Mesendoderm (in vitro differentiated cells): Measurements from ENCODE around the gene CHST15.

Experiments
- DNase-seq: peaks from one replicate; pipeline ENCODE4 v3.0.0; 2013
- H2AK5ac ChIP-seq: 2 replicates; pipeline ENCODE4 v1.6.1; 2013; ENCODE audit warnings: low read length, inconsistent platforms
- H2BK120ac ChIP-seq: 2 replicates; pipeline ENCODE4 v1.6.1; 2013; ENCODE audit warnings: low read depth, mild to moderate bottlenecking, low read length, moderate library complexity, mixed read lengths
- H2BK15ac ChIP-seq: replicated peaks from 2 replicates; pipeline ENCODE4 v1.6.1; 2013; ENCODE audit warnings: low read depth, mild to moderate bottlenecking, moderate library complexity
- H2BK5ac ChIP-seq: 2 replicates; pipeline ENCODE4 v1.6.1; 2013; ENCODE audit warnings: low read length, inconsistent platforms
- H3K18ac ChIP-seq: 2 replicates; pipeline ENCODE4 v1.6.1; 2013; ENCODE audit warnings: mild to moderate bottlenecking, low read length, mixed read lengths
- H3K23ac ChIP-seq: one replicate; pipeline ENCODE4 v1.6.1; 2013; ENCODE audit warnings: low read length
- H3K27ac ChIP-seq: 2 replicates; pipeline ENCODE4 v1.5.1; 2013; ENCODE audit warnings: low read depth, mild to moderate bottlenecking, inconsistent platforms, low read length, moderate library complexity
- H3K27me3 ChIP-seq: 2 replicates; pipeline ENCODE4 v1.6.1; 2013; ENCODE audit warnings: low read length, control low read depth, mild to moderate bottlenecking, inconsistent platforms; ENCODE audit not compliant: insufficient read depth, poor library complexity
- H3K36me3 ChIP-seq: 2 replicates; pipeline ENCODE4 v1.6.1; 2013; ENCODE audit warnings: low read length, inconsistent platforms; ENCODE audit not compliant: control insufficient read depth, insufficient read depth
- H3K4ac ChIP-seq: one replicate; pipeline ENCODE4 v1.6.1; 2013; ENCODE audit warnings: low read depth, mild to moderate bottlenecking, low read length, moderate library complexity
- H3K4me1 ChIP-seq: 2 replicates; pipeline ENCODE4 v1.6.1; 2013; ENCODE audit warnings: low read depth, low read length, inconsistent platforms; ENCODE audit not compliant: control insufficient read depth
- H3K4me2 ChIP-seq: 2 replicates; pipeline ENCODE4 v1.6.1; 2013; ENCODE audit warnings: low read length
- H3K4me3 ChIP-seq: 2 replicates; pipeline ENCODE4 v1.5.1; 2013; ENCODE audit warnings: mild to moderate bottlenecking, low read length
- H3K56ac ChIP-seq: one replicate; pipeline ENCODE4 v1.6.1; 2013; ENCODE audit warnings: low read length
- H3K79me1 ChIP-seq: 2 replicates; pipeline ENCODE4 v1.6.1; 2013; ENCODE audit warnings: low read length, inconsistent platforms
- H3K79me2 ChIP-seq: 2 replicates; pipeline ENCODE4 v1.6.1; 2013; ENCODE audit warnings: mild to moderate bottlenecking, low read length; ENCODE audit not compliant: control insufficient read depth, insufficient read depth
- H3K9ac ChIP-seq: 2 replicates; pipeline ENCODE4 v1.6.1; 2013; ENCODE audit warnings: low read length, inconsistent platforms
- H4K5ac ChIP-seq: one replicate; pipeline ENCODE4 v1.6.1; 2013; ENCODE audit warnings: low read length
- H4K8ac ChIP-seq: one replicate; pipeline ENCODE4 v1.6.1; 2013; ENCODE audit warnings: low read depth, mild to moderate bottlenecking, control low read depth, low read length, moderate library complexity
- WGBS: extraction: QIAGEN DNeasy Blood & Tissue Kit; methylation state at CpG from one replicate; pipeline ENCODE4 v1.1.7; 2013; ENCODE audit warnings: low lambda C conversion rate, missing lambda C conversion rate; ENCODE audit not compliant: insufficient coverage; ENCODE audit errors: extremely low coverage; 5-methylcytosine and 5-hydroxymethylcytosine counted together

The CHST15 gene

DNA sequence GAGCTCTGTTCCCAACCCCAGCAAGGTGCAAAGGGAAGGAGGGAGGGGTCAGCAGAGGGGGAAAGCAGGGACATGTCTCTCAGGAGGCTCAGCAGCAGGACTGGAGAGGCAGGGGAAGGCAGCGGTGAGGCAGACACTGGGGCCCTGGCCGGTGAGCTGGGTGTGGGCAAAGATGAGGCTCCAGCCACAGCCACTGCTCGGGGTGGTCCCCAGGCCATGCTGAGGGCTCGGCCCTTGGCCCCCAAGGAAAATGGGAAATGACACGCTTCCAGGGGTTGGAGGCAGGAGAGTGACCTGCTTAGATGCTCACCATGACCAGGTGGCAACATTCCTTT, 35.4 kb upstream of the CHST15 start:
- Histone ChIP-seq H3K79me2 (no peaks in the 10 kb centered on the region), H4K8ac (no peak overlapping the region), H3K4me2 (no peak overlapping the region), H2BK5ac (no peak overlapping the region), H3K18ac (no peak overlapping the region), H3K27ac (no peak overlapping the region), H3K4me3 (no peak overlapping the region), H3K4me1 (no peaks in the 10 kb centered on the region), H3K36me3 (no peaks in the 10 kb centered on the region), H3K9ac (no peak overlapping the region), H3K4ac (no peak overlapping the region), H4K5ac (no peak overlapping the region), H3K23ac (no peak overlapping the region), H3K79me1 (no peaks in the 10 kb centered on the region), H3K27me3 (no peaks in the 10 kb centered on the region), H2BK15ac (no peak overlapping the region), H2AK5ac (no peak overlapping the region), H3K56ac (no peak overlapping the region), H2BK120ac (no peak overlapping the region)
- DNase-seq = no peak
- no CpG with 5 or more reads among the region's 5 CpGs for WGBS

DNA sequence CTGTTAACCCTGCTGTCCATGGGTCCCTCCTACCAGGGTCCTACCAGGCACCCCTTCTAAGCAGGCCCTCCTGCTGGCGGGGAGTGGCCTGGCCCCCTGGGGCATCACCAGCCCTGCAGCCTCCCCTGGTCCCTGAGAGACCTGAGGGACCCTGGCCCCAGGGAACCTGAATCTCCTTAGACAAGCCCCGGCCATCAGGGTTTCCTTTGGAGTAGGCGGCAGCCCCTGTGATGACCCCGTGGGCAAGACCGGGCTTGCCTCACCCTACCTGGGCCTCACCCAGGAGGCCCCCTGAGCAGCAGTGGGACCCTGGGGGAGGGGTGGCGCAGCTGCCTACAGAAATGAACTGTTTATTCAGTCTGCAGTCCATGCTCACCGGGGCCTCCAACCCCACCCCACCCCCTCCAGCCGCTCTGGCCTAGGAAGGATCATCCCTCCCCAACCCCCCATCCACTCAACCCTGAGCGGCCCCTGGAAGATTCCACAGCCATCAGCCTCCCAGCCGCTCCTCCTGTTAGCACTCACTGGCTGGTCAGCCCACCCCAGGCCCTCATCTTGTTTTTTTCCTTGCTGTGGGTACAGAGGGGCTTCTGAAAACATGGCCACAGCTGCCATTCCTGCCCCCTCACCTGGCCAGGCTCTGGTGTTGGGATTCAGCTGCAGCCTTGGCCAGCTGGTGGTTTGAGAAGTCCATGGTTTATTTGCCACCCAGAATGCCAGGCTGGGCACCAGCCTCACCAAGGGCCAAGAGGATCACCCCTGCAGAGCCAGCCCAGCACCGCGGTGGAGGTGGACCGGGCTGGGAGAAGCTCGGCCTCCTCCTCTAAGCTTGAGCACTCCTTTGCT, 34.8 kb upstream of the CHST15 start:
- H3K79me1 ChIP-seq = no peaks in the 10 kb centered on the region
- no peak overlapping the region for H3K9ac ChIP-seq
- H2BK5ac ChIP-seq = no peak overlapping the region
- no peak overlapping the region for H2BK15ac ChIP-seq
- DNase-seq = no peak
- H3K79me2 ChIP-seq = no peaks in the 10 kb centered on the region
- H3K18ac ChIP-seq = peak overlapping the region; percentile 15
- H3K23ac ChIP-seq = no peak overlapping the region
- H3K4me2 ChIP-seq = no peak overlapping the region
- no peak overlapping the region for H3K56ac ChIP-seq
- H4K8ac ChIP-seq = no peak overlapping the region
- H3K27me3 ChIP-seq = no peaks in the 10 kb centered on the region
- no peaks in the 10 kb centered on the region for H3K36me3 ChIP-seq
- no CpG with 5 or more reads among the region's 14 CpGs for whole genome bisulfite sequencing
- no peak overlapping the region for H4K5ac ChIP-seq
- H3K4me1 ChIP-seq = no peaks in the 10 kb centered on the region
- no peak overlapping the region for H3K27ac ChIP-seq
- H2BK120ac ChIP-seq = no peak overlapping the region
- H2AK5ac ChIP-seq = no peak overlapping the region
- no peak overlapping the region for H3K4ac ChIP-seq
- no peak overlapping the region for H3K4me3 ChIP-seq

DNA sequence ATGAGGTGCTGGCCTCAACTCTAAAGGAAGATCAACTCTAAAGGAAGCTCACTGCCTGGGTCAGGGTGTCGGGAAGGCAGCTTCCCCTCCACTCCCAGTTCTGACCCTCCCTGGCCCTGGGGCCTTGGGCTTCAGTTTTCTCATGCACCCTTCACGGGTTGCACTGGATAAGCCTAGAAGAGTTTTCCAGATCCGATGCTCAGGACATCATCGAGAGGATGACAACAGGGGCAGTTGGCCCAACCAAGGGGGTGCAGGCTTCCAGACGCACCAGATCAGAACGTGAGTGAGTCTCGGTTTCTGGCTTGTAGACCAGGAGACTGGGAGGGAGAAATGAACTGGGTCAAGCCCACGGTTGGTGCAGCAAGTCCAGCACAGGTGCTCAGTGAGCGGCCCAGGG, 34.2 kb upstream of the CHST15 start:
- no peak overlapping the region for H2BK5ac ChIP-seq
- H4K8ac ChIP-seq = no peak overlapping the region
- H3K27ac ChIP-seq = no peak overlapping the region
- WGBS = no CpG with 5 or more reads among the region's 9 CpGs
- H3K4me2 ChIP-seq = no peak overlapping the region
- H3K4me3 ChIP-seq = no peak overlapping the region
- no peaks in the 10 kb centered on the region for H3K4me1 ChIP-seq
- no peak overlapping the region for H4K5ac ChIP-seq
- no peak overlapping the region for H3K4ac ChIP-seq
- no peaks in the 10 kb centered on the region for H3K79me1 ChIP-seq
- H3K36me3 ChIP-seq = no peaks in the 10 kb centered on the region
- H2BK120ac ChIP-seq = no peak overlapping the region
- DNase-seq = no peak
- H3K23ac ChIP-seq = no peak overlapping the region
- no peaks in the 10 kb centered on the region for H3K27me3 ChIP-seq
- no peak overlapping the region for H2AK5ac ChIP-seq
- no peak overlapping the region for H2BK15ac ChIP-seq
- no peak overlapping the region for H3K18ac ChIP-seq
- no peak overlapping the region for H3K9ac ChIP-seq
- no peaks in the 10 kb centered on the region for H3K79me2 ChIP-seq
- no peak overlapping the region for H3K56ac ChIP-seq

DNA sequence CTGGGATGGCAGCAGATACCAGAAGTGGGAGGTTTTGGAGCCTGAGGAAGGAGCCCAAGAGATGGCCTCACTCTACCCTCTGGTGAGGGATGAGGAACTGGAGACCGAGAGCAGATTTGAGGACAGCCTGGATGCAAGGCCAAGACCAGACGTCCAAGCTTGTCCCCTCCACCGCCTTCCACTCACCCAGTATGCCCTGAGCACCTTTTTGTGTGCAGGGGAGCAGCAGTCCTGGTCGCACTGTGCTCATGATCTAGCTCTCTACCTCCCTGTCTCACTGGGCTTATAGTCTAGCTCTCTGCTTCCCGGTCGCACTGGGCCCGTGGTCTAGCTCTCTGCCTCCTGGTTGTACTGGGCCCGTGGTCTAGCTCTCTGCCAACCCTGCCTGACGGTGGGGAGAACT, 33.6 kb upstream of the CHST15 start:
- Histone ChIP-seq H4K5ac (no peak overlapping the region), H3K4me3 (no peak overlapping the region), H3K79me2 (no peaks in the 10 kb centered on the region), H3K56ac (no peak overlapping the region), H3K79me1 (no peaks in the 10 kb centered on the region), H3K4ac (no peak overlapping the region), H4K8ac (no peak overlapping the region), H3K4me1 (no peaks in the 10 kb centered on the region), H2BK120ac (no peak overlapping the region), H3K27me3 (no peaks in the 10 kb centered on the region), H3K36me3 (no peaks in the 10 kb centered on the region), H3K27ac (no peak overlapping the region), H2BK5ac (no peak overlapping the region), H3K9ac (no peak overlapping the region), H2BK15ac (no peak overlapping the region), H3K4me2 (no peak overlapping the region), H3K23ac (no peak overlapping the region), H2AK5ac (no peak overlapping the region), H3K18ac (no peak overlapping the region)
- no CpG with 5 or more reads among the region's 9 CpGs for WGBS
- no peak for DNase-seq

DNA sequence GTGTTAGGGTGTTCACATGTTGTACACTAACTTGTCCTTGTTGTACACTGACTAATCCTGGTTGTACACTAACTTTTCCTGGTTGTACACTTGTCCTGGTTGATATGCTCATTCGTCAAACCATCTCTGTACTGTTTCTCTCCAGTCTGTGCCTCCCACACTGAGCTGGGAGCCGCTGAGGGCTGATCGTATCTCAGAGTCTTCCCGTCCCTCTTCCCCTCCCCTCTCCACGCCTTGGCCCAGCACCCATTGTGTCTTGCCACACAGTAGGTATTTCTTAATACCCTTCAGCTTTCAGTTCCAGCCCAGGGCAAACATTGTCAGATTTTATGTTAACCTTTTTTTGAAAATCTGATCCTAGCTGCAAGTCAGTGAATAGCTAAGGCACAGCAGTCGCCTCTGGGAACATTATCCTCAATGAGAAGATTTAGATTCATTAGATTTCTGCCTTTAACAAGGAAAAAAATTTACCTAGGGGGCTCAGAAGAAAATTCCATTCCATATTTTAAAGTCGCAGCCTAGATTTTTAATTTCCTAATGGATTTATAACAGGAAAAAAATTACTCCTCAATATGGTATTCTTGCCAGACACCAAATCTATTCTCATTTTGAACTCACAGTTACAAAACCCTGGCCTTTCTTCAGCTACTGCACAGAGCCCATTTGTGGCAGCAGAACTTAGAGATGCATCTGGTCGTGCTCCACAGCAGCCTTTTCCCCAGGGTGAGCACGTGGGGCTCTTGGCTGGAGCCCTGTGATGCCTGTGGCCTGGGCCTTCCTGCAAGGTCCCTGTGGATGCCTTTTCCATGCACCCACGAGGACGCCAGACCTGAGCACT, 33.0 kb upstream of the CHST15 start:
- Histone ChIP-seq H3K4ac (no peak overlapping the region), H3K23ac (no peak overlapping the region), H3K36me3 (no peaks in the 10 kb centered on the region), H3K9ac (no peak overlapping the region), H2BK15ac (no peak overlapping the region), H4K8ac (no peak overlapping the region), H2AK5ac (no peak overlapping the region), H3K18ac (no peak overlapping the region), H3K56ac (no peak overlapping the region), H3K79me1 (no peaks in the 10 kb centered on the region), H3K4me3 (no peak overlapping the region), H3K27ac (no peak overlapping the region), H2BK5ac (no peak overlapping the region), H3K79me2 (no peaks in the 10 kb centered on the region), H3K4me1 (no peaks in the 10 kb centered on the region), H4K5ac (no peak overlapping the region), H3K4me2 (no peak overlapping the region), H2BK120ac (no peak overlapping the region), H3K27me3 (no peaks in the 10 kb centered on the region)
- no CpG with 5 or more reads among the region's 11 CpGs for WGBS
- DNase-seq = no peak
